Spinal cord (tissue), 10 donors: Measurements from ENCODE around the gene LY86. TPM values are rescaled to one million over a fixed set of nuclear protein-coding genes. Genes with fewer than 3 reads are reported as not detected.
A peak's percentile ranks its signal among the peaks of the same experiment; 100 is the strongest.

Source experiments
- DNase-seq, 6 donors: peaks; one replicate each; pipeline versions ENCODE4 v3.0.0 to v3.0.0-alpha.2; 2013 to 2015; ENCODE audit warnings: low spot score in 6 of 6, low read depth in 4 of 6
- H3K27ac ChIP-seq: one replicate; pipeline ENCODE4 v1.5.1; 2013; ENCODE audit warnings: low read depth, low read length, control low read depth
- H3K27me3 ChIP-seq: one replicate; pipeline ENCODE4 v1.6.1; 2013; ENCODE audit warnings: low read length; ENCODE audit not compliant: control insufficient read depth, insufficient read depth
- H3K36me3 ChIP-seq: one replicate; pipeline ENCODE4 v1.6.1; 2013; ENCODE audit warnings: low read length; ENCODE audit not compliant: control insufficient read depth, insufficient read depth
- H3K4me1 ChIP-seq: one replicate; pipeline ENCODE4 v1.6.1; 2013; ENCODE audit warnings: low read length; ENCODE audit not compliant: control insufficient read depth, insufficient read depth
- H3K4me3 ChIP-seq: one replicate; pipeline ENCODE4 v1.5.1; 2013; ENCODE audit warnings: low read depth, low read length, control low read depth
- H3K9me3 ChIP-seq: one replicate; pipeline ENCODE4 v1.6.1; 2013; ENCODE audit warnings: low read length; ENCODE audit not compliant: control insufficient read depth, insufficient read depth
- WGBS: methylation state at CpG from one replicate; pipeline ENCODE4 v1.1.5; 2013; ENCODE audit warnings: missing lambda C conversion rate; ENCODE audit not compliant: insufficient coverage; 5-methylcytosine and 5-hydroxymethylcytosine counted together
- polyA plus RNA-seq, 2 donors: library from polyadenylated mRNA; unstranded; fragments of 120-200 nt; gene quantifications; one replicate each; pipeline ENCODE4 v1.2.1, GENCODE V29; 2013; ENCODE audit not compliant: insufficient read length in 2 of 2
- total RNA-seq, 2 donors: library from RNA; depleted of rRNA in 1 of 2; stranded (reverse); fragments of 120-200 nt in 1 of 2; fragments of >200 nt in 1 of 2; gene quantifications; one replicate each; pipeline versions ENCODE4 v1.2.3 to v1.2.4, GENCODE V29; 2013 to 2014
- donor health status: healthy.

LY86 gene
- total and polyA plus RNA-seq, 4 donors: 5.9 to 14.5 (median 7.5) TPM

- Histone ChIP-seq H3K4me1 (peaks cover 3% of the 10 kb centered on the region), H3K9me3 (no peaks in the 10 kb centered on the region), H3K36me3 (no peaks in the 10 kb centered on the region), H3K27ac (no peak overlapping the region), H3K27me3 (no peaks in the 10 kb centered on the region), H3K4me3 (no peak overlapping the region)
- no peak for DNase-seq
- no CpG with 5 or more reads among the region's 1 CpG for WGBS
These were observed 3.6 kb upstream of the LY86 start for GRCh38 chr6:6585003-6585311.

GRCh38 chr6:6586167-6586566 lies 2.4 kb upstream of the LY86 start:
- DNase-seq: no peak
- Histone ChIP-seq H3K27me3 (no peaks in the 10 kb centered on the region), H3K4me1 (peaks cover 3% of the 10 kb centered on the region), H3K4me3 (no peak overlapping the region), H3K27ac (no peak overlapping the region), H3K36me3 (no peaks in the 10 kb centered on the region), H3K9me3 (no peaks in the 10 kb centered on the region)
- 50% methylated on average over 2 of the region's 2 CpGs for WGBS

GRCh38 chr6:6586671-6587526 lies 1.6 kb upstream of the LY86 start:
- 92% methylated on average over 9 of the region's 10 CpGs for WGBS
- Histone ChIP-seq H3K36me3 (no peaks in the 10 kb centered on the region), H3K27me3 (no peaks in the 10 kb centered on the region), H3K4me3 (no peak overlapping the region), H3K27ac (no peak overlapping the region), H3K9me3 (no peaks in the 10 kb centered on the region), H3K4me1 (peaks cover 3% of the 10 kb centered on the region)
- no peak for DNase-seq

- no CpG with 5 or more reads among the region's 1 CpG for WGBS
- Histone ChIP-seq H3K4me3 (no peak overlapping the region), H3K27me3 (no peaks in the 10 kb centered on the region), H3K9me3 (no peaks in the 10 kb centered on the region), H3K4me1 (peaks cover 3% of the 10 kb centered on the region), H3K36me3 (no peaks in the 10 kb centered on the region), H3K27ac (peak overlapping the region; percentile 52)
- no peak for DNase-seq
These were observed 840 bp upstream of the LY86 start for GRCh38 chr6:6587696-6588063.

- peak in 2 of 6 donors; percentile 32 to 57 for DNase-seq
- WGBS: 61% methylated on average over 6 of the region's 8 CpGs
- no peaks in the 10 kb centered on the region for H3K27me3 ChIP-seq
These were observed 597 bp downstream of the LY86 start for GRCh38 chr6:6588924-6589709.

GRCh38 chr6:6590530-6590929 lies 2.0 kb downstream of the LY86 start:
- H3K27me3 ChIP-seq: no peaks in the 10 kb centered on the region
- no peaks in the 10 kb centered on the region for H3K36me3 ChIP-seq
- DNase-seq: no peak
- H3K9me3 ChIP-seq: no peaks in the 10 kb centered on the region
- WGBS: 81% methylated on average over 2 of the region's 2 CpGs
- peaks cover 3% of the 10 kb centered on the region for H3K4me1 ChIP-seq
- H3K27ac ChIP-seq: no peak overlapping the region
- no peak overlapping the region for H3K4me3 ChIP-seq

More at GRCh38 chr6:6588924-6589709, 597 bp downstream of the LY86 start:
- no peak overlapping the region for H3K4me3 ChIP-seq
- no peak overlapping the region for H3K27ac ChIP-seq
- H3K4me1 ChIP-seq: peaks cover 3% of the 10 kb centered on the region
- H3K9me3 ChIP-seq: no peaks in the 10 kb centered on the region
- H3K36me3 ChIP-seq: no peaks in the 10 kb centered on the region

GRCh38 chr6:6591778-6592465 lies 3.4 kb downstream of the LY86 start:
- H3K9me3 ChIP-seq: no peaks in the 10 kb centered on the region
- H3K36me3 ChIP-seq: no peaks in the 10 kb centered on the region
- no peak for DNase-seq
- H3K27ac ChIP-seq: no peak overlapping the region
- WGBS: 82% methylated on average over 4 of the region's 9 CpGs
- H3K27me3 ChIP-seq: no peaks in the 10 kb centered on the region
- peaks cover 4% of the 10 kb centered on the region for H3K4me1 ChIP-seq
- no peak overlapping the region for H3K4me3 ChIP-seq

GRCh38 chr6:6592826-6593475 lies 4.4 kb downstream of the LY86 start:
- DNase-seq: no peak
- H3K36me3 ChIP-seq: no peaks in the 10 kb centered on the region
- H3K4me1 ChIP-seq: peaks cover 7% of the 10 kb centered on the region
- no peak overlapping the region for H3K27ac ChIP-seq
- no peaks in the 10 kb centered on the region for H3K9me3 ChIP-seq
- no peak overlapping the region for H3K4me3 ChIP-seq
- WGBS: 78% methylated on average over 1 of the region's 1 CpG
- H3K27me3 ChIP-seq: no peaks in the 10 kb centered on the region

- no CpG with 5 or more reads among the region's 5 CpGs for WGBS
- DNase-seq: no peak
- Histone ChIP-seq H3K27me3 (no peaks in the 10 kb centered on the region), H3K4me3 (no peak overlapping the region), H3K4me1 (peaks cover 4% of the 10 kb centered on the region), H3K9me3 (no peaks in the 10 kb centered on the region), H3K27ac (no peak overlapping the region), H3K36me3 (no peaks in the 10 kb centered on the region)
These were observed 5.4 kb downstream of the LY86 start for GRCh38 chr6:6593867-6594468.
